Kidney epithelial cell (primary cell): ENCODE data around the gene DLG1. TPM values are rescaled to one million over a fixed set of nuclear protein-coding genes. Genes with fewer than 3 reads are reported as not detected.

Experiments used
- DNase-seq: peaks from one replicate; pipeline ENCODE4 v3.0.0-alpha.2; 2010; ENCODE audit warnings: low read depth
- H3K27me3 ChIP-seq: 2 replicates; pipeline ENCODE4 v1.6.0; 2011; ENCODE audit warnings: low read length; ENCODE audit not compliant: control insufficient read depth, insufficient read depth
- H3K36me3 ChIP-seq: 2 replicates; pipeline ENCODE4 v1.5.1; 2011; ENCODE audit warnings: low read length; ENCODE audit not compliant: control insufficient read depth, insufficient read depth
- H3K4me3 ChIP-seq: 2 replicates; pipeline ENCODE4 v1.5.1; 2011; ENCODE audit warnings: low read depth, mild to moderate bottlenecking, control low read depth, low read length
- total RNA-seq: library from RNA; depleted of rRNA; stranded (reverse); fragments of >200 nt; gene quantifications from 2 replicates; pipeline ENCODE4 v1.2.3, GENCODE V29; 2015
- TF ChIP-seq, protein P1 (sequence below): IDR thresholded peaks from 2 replicates; pipeline ENCODE4 v1.5.1; 2011; ENCODE audit warnings: mild to moderate bottlenecking, moderate library complexity, low read length, control low read depth, inconsistent platforms; ENCODE audit not compliant: insufficient read depth, poor library complexity, severe bottlenecking

Gene DLG1
- total RNA-seq, 1 donor from 2014 or later = 127 TPM

- H3K27me3 ChIP-seq = peaks cover 23% of the 10 kb centered on the region
- no peak overlapping the region for H3K4me3 ChIP-seq
- no peaks in the 10 kb centered on the region for H3K36me3 ChIP-seq
- no peak for DNase-seq
- TF ChIP-seq, protein P1, sequence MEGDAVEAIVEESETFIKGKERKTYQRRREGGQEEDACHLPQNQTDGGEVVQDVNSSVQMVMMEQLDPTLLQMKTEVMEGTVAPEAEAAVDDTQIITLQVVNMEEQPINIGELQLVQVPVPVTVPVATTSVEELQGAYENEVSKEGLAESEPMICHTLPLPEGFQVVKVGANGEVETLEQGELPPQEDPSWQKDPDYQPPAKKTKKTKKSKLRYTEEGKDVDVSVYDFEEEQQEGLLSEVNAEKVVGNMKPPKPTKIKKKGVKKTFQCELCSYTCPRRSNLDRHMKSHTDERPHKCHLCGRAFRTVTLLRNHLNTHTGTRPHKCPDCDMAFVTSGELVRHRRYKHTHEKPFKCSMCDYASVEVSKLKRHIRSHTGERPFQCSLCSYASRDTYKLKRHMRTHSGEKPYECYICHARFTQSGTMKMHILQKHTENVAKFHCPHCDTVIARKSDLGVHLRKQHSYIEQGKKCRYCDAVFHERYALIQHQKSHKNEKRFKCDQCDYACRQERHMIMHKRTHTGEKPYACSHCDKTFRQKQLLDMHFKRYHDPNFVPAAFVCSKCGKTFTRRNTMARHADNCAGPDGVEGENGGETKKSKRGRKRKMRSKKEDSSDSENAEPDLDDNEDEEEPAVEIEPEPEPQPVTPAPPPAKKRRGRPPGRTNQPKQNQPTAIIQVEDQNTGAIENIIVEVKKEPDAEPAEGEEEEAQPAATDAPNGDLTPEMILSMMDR = no peak
Measured at GRCh38 chr3:197024881-197025735, 273.3 kb downstream of the DLG1 start.

- DNase-seq = no peak
- H3K4me3 ChIP-seq = no peak overlapping the region
- TF ChIP-seq, protein P1 = no peak
- peaks cover 22% of the 10 kb centered on the region for H3K27me3 ChIP-seq
- no peaks in the 10 kb centered on the region for H3K36me3 ChIP-seq
Measured at GRCh38 chr3:197023998-197024651, 274.3 kb downstream of the DLG1 start.

DNA sequence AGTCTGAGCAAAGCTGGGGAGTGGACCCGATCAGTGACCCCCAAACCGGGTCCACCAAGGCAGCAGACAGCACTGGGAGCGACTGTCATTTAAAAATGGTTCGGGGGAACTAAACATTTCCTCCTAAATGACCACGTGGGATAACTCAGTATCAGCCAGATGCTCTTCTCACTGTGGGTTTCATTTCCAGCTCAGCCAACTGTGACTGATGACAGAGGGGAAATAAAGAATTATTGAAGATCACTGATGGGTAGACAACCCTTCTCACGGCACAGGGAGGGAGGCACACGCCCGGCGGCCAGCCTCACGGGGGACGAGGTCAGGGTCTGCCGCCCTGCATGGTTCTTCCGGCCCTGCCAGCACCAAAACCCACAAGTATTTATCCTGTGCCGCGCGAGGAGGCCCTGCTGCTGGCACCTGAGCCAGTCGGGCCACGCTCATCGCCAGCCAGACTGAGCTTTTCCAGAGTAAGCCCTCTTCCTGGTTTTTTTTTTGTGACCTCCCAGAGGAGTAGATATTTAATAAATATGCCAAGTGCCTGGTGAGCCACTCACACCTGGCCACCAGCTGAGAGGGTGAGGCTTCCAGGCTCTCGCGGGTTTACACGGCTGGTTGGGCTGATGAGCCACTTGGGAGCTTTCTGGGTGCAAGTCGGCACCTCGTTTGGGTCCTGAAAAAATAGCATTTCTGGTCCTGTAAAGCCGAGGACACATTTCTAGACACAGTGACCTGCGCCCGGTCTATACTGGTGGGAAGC, 275.0 kb downstream of the DLG1 start:
- H3K36me3 ChIP-seq = no peaks in the 10 kb centered on the region
- no peak overlapping the region for H3K4me3 ChIP-seq
- H3K27me3 ChIP-seq = peaks cover 18% of the 10 kb centered on the region
- peak; percentile 39 for DNase-seq
- TF ChIP-seq, protein P1 = no peak

DNA sequence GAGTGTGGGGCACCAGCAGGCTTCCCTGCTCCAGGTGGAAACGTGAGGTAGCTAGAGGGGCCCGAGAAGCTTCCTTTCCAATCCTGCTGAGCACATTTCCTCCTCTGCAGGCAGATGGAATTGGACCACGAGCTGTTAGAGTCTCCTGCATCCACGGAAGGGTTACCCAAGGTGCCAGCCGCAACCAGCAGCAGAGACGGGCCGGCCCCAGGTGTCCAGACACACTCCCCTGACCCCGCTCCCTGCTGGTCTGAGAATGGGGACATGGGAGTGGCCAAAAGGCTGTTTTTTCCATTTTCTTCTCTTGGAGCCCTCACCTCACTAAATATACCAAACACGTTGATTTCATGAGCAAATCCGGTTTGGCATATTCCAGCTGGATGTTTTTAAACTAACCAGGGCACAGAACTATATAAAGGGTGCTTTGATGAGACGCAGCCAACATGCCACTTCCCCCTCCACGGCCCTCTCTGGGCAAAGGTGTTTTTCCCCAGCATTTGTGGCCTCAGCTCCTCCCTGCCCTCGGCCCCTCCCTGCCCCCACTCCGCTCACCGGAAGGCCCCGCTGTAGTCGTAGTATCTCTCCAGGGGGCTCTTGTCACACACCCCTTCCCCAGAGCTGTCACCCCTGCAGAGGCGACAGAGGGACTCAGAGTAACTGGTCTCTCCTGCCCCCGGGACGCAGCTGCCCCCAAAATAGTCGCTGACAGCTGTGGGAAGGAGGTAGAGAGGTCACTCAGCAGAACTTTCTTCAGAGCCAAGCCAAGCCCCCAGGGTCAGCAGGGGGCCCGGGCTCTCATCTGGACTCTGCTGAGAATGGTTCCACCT, 275.8 kb downstream of the DLG1 start:
- H3K4me3 ChIP-seq = no peak overlapping the region
- H3K27me3 ChIP-seq = peaks cover 18% of the 10 kb centered on the region
- no peaks in the 10 kb centered on the region for H3K36me3 ChIP-seq
- DNase-seq = no peak
- TF ChIP-seq, protein P1 = no peak

DNA sequence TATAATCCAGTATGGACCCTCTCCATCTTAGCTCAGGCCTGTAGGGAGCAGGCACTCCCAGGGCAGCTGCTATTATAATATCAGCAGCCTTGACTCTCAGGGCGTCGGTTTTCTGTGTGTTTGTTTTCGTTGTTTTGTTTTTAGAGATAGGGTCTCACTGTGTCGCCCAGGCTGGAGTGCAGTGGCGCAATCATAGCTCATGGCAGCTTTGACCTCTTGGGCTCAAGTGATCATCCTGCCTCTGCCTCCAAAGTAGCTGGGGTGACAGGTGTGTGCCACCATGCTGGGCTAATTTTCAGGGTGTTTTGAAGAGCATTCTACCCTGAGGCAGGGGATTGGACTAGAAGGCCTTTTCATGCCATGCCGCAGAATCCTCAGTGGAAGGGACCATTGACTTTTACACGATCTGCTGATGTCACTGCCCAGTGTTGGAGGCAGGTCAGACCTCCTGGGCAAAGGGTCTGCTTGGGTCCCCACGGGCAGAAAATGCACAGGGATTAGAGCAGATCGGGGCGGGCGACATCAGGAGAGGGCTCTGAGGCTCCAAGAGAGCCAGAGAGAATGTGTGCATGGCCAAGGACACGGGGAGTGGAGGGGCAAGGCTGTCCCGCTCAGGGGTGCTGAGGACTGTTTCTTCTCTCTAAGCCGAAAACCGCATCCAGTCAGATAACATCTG, 276.5 kb downstream of the DLG1 start:
- TF ChIP-seq, protein P1 = no peak
- Histone ChIP-seq H3K4me3 (no peak overlapping the region), H3K27me3 (peaks cover 18% of the 10 kb centered on the region), H3K36me3 (no peaks in the 10 kb centered on the region)
- no peak for DNase-seq
